CD4-positive, CD25-positive, alpha-beta regulatory T cell (primary cell): ENCODE data around the gene USP1. TPM values are rescaled to one million over a fixed set of nuclear protein-coding genes. Genes with fewer than 3 reads are reported as not detected.

ENCODE experiments used
- ATAC-seq, 2 donors: fragments of 150-1000 bp; cut with Tn5 transposase; one replicate each; pipeline ENCODE4 v1.10.0; 2021; ENCODE audit warnings: low read depth in 2 of 2, moderate number of reproducible peaks in 2 of 2, moderate library complexity in 1 of 2
- DNase-seq, 3 donors: peaks; one replicate each; pipeline versions ENCODE4 v3.0.0 to v3.0.0-alpha.2; 2012 to 2022; ENCODE audit warnings: mixed read lengths in 1 of 3
- H3K27ac ChIP-seq: one replicate; pipeline ENCODE4 v1.7.0; 2013; ENCODE audit warnings: mild to moderate bottlenecking, low read length; ENCODE audit not compliant: insufficient read depth, poor library complexity, severe bottlenecking
- H3K27me3 ChIP-seq: one replicate; pipeline ENCODE4 v1.7.0; 2013; ENCODE audit warnings: low read length; ENCODE audit not compliant: control insufficient read depth, insufficient read depth
- H3K36me3 ChIP-seq: one replicate; pipeline ENCODE4 v1.7.0; 2013; ENCODE audit warnings: mild to moderate bottlenecking, low read length, moderate library complexity; ENCODE audit not compliant: control insufficient read depth, insufficient read depth
- H3K4me1 ChIP-seq: 2 replicates; pipeline ENCODE4 v1.7.0; 2013; ENCODE audit warnings: mild to moderate bottlenecking, low read length; ENCODE audit not compliant: insufficient read depth, control insufficient read depth, poor library complexity, severe bottlenecking
- H3K4me3 ChIP-seq: one replicate; pipeline ENCODE4 v1.7.0; 2013; ENCODE audit warnings: low read depth, mild to moderate bottlenecking, low read length, moderate library complexity
- H3K9me3 ChIP-seq, 2 experiments: 1 replicate in 1 of 2; 2 replicates in 1 of 2; pipeline ENCODE4 v1.7.0; 2013; ENCODE audit warnings: low read length in 2 of 2, mild to moderate bottlenecking in 1 of 2, moderate library complexity in 1 of 2; ENCODE audit not compliant: control insufficient read depth in 2 of 2
- H3K27ac Mint-ChIP-seq, 3 donors: one replicate each; pipeline ENCODE4 v1.8.0; 2020 to 2022; ENCODE audit warnings: mild to moderate bottlenecking in 3 of 3, mixed read lengths in 3 of 3, moderate library complexity in 2 of 3
- H3K27me3 Mint-ChIP-seq: one replicate; pipeline ENCODE4 v1.8.0; 2022; ENCODE audit warnings: mild to moderate bottlenecking, mixed read lengths
- H3K36me3 Mint-ChIP-seq: one replicate; pipeline ENCODE4 v1.8.0; 2020; ENCODE audit warnings: mixed read lengths
- H3K4me1 Mint-ChIP-seq, 4 donors: one replicate each; pipeline ENCODE4 v1.8.0; 2020 to 2022; ENCODE audit warnings: mixed read lengths in 4 of 4, mild to moderate bottlenecking in 1 of 4
- H3K4me3 Mint-ChIP-seq, 4 donors: one replicate each; pipeline ENCODE4 v1.8.0; 2020 to 2022; ENCODE audit warnings: mild to moderate bottlenecking in 4 of 4, mixed read lengths in 4 of 4, moderate library complexity in 3 of 4
- H3K9me3 Mint-ChIP-seq, 7 donors: one replicate each; pipeline ENCODE4 v1.8.0; 2020 to 2022; ENCODE audit warnings: mixed read lengths in 7 of 7, mild to moderate bottlenecking in 3 of 7, moderate library complexity in 2 of 7
- polyA plus RNA-seq, 4 donors: library from polyadenylated mRNA; unstranded; fragments of 300-500 nt; fragmentation: Illumina TruSeq; gene quantifications; one replicate each; pipeline ENCODE4 v1.2.3, GENCODE V29; 2021
- total RNA-seq: library from RNA; stranded (reverse); gene quantifications from one replicate; pipeline ENCODE4 v1.2.3, GENCODE V29; 2022

Gene USP1
- total and polyA plus RNA-seq, 5 donors from 2014 or later, result 33.9 to 37.1 (median 36.5) TPM

DNA sequence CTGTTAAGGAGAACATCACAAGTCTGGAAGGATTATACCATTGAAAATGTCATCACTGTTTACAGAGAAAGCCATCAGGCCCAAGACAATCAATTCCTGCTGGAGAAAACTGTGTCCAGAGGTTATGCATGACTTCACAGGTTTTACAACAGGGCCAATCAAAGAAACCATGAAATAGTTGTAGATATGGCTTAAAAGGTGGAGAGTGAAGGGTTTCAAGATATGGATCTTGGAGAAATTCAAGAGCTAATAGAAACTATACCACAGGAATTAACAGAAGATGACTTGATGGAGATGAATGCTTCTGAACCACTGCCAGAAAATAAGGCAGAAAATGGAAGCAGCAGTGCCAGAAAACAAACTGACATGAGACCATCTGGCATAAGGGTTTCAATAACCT, 30.2 kb downstream of the USP1 start:
- Mint-ChIP-seq H3K36me3 (peaks cover 39% of the 10 kb centered on the region), H3K27me3 (no peaks in the 10 kb centered on the region), H3K9me3 (no peaks in the 10 kb centered on the region), H3K4me3 (no peak overlapping the region), H3K4me1 (peaks cover 0 to 3% (median 0%) of the 10 kb centered on the region in 4 donors), H3K27ac (no peak overlapping the region)
- no peak overlapping the region for H3K4me3 ChIP-seq
- no peaks in the 10 kb centered on the region for H3K9me3 ChIP-seq
- no peak for DNase-seq
- no peaks in the 10 kb centered on the region for H3K36me3 ChIP-seq
- H3K4me1 ChIP-seq, result no peaks in the 10 kb centered on the region
- no peaks in the 10 kb centered on the region for H3K27me3 ChIP-seq
- H3K27ac ChIP-seq, result no peak overlapping the region
- no peak for ATAC-seq

DNA sequence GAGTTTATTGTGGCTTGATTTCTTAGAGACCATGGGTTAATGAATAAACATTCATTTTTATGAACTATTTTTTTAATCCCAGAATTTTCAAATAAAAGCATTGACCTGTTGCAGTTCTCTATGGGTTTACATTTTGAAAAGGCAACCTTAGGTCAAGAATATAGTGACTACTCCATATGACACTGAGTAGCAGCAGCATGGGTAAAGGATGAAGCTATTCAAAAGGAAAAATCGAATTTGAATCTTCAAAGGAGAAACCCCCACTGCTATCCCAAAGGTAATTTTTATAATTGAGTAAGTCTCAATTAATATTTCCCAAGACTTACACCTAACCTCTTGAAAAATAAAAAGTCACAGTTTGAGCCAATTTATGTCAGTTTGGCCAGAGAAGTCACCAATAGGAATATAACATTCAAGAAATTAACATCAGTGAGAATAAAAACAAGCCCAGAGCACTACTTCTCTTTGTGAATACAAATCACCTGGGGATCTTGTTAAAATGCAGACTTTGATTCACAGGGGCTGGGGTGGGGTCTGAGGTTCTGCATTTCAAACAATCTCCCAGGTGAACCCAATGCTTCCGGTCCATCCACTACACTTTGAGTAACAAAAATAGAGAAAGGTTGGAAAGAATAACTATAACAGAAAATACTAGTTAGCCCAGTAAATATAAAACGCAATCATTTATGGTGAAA, 39.8 kb downstream of the USP1 start:
- ATAC-seq, result no peak
- no peak overlapping the region for H3K27ac Mint-ChIP-seq
- peaks cover 0 to 3% (median 0%) of the 10 kb centered on the region in 4 donors for H3K4me1 Mint-ChIP-seq

DNA sequence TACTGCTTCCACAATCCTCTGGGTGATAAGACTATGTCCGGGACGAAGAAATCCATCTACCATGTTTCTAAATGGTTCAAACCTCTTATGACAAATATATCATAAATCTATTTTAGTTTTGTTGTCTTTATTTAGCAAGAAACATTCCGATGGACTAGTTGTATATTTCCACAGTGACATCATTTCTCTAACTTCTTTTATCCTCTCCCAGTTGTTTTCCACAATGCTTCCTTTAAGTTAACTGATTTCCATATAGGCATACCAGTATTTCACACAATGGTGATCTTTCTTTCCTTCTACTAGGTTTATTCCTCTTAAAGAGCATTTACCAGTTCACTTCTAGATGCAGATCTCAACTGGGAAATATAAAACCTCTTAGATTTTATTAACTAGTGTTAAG, 44.8 kb downstream of the USP1 start:
- Mint-ChIP-seq H3K9me3 (peaks cover 0 to 1% (median 0%) of the 10 kb centered on the region in 7 donors), H3K4me3 (no peak overlapping the region)
- no peak overlapping the region for H3K4me3 ChIP-seq

More for the DNA sequence above, 39.8 kb downstream of the USP1 start:
- H3K36me3 ChIP-seq, result no peaks in the 10 kb centered on the region
- H3K27me3 ChIP-seq, result no peaks in the 10 kb centered on the region
- H3K27ac ChIP-seq, result no peak overlapping the region
- H3K4me3 ChIP-seq, result no peak overlapping the region
- Mint-ChIP-seq H3K9me3 (no peaks in the 10 kb centered on the region), H3K4me3 (no peak overlapping the region), H3K27me3 (no peaks in the 10 kb centered on the region), H3K36me3 (peaks cover 25% of the 10 kb centered on the region)
- H3K9me3 ChIP-seq, result no peaks in the 10 kb centered on the region
- no peaks in the 10 kb centered on the region for H3K4me1 ChIP-seq
- DNase-seq, result no peak

DNA sequence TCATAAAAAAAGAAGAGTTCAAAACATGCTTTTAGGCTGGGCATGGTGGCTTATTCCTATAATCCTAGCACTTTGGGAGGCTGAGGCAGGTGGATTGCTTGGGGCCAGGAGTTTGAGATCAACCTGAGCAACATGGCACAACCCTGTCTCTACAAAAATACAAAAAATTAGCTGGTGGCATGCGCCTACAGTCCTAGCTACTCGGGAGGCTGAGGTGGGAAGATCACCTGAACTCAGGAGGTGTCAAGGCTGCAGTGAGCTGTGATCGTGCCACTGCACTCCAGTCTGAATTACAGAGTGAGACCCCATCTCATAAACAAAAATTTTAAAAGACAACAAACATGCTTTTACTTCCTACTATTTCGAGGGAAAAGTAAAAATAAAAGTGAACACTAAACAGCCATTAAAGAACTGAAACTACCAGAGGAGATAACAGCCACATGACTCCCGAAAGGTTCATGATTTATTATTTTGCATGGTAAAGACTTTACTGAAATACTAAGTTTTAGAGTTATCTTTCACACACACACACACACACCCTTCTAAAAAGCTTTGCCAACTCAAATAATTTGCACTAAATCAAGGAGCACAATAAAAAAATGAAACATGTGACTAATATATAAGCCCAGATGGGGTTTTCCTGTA, 48.1 kb downstream of the USP1 start:
- Mint-ChIP-seq H3K36me3 (peaks cover 7% of the 10 kb centered on the region), H3K4me3 (no peak overlapping the region), H3K4me1 (peaks cover 0 to 6% (median 0%) of the 10 kb centered on the region in 4 donors), H3K27me3 (no peaks in the 10 kb centered on the region), H3K9me3 (peaks cover 0 to 1% (median 0%) of the 10 kb centered on the region in 7 donors), H3K27ac (no peak overlapping the region)
- no peaks in the 10 kb centered on the region for H3K4me1 ChIP-seq
- DNase-seq, result no peak
- H3K27ac ChIP-seq, result no peak overlapping the region
- H3K4me3 ChIP-seq, result no peak overlapping the region
- no peak for ATAC-seq
- H3K27me3 ChIP-seq, result no peaks in the 10 kb centered on the region
- H3K9me3 ChIP-seq, result no peaks in the 10 kb centered on the region
- H3K36me3 ChIP-seq, result no peaks in the 10 kb centered on the region

More for the DNA sequence above, 44.8 kb downstream of the USP1 start:
- H3K4me1 Mint-ChIP-seq, result peaks cover 0 to 6% (median 0%) of the 10 kb centered on the region in 4 donors
- H3K36me3 ChIP-seq, result no peaks in the 10 kb centered on the region
- no peaks in the 10 kb centered on the region for H3K4me1 ChIP-seq
- H3K27ac ChIP-seq, result no peak overlapping the region
- peaks cover 7% of the 10 kb centered on the region for H3K36me3 Mint-ChIP-seq
- DNase-seq (no peak), ATAC-seq (no peak)
- H3K9me3 ChIP-seq, result no peaks in the 10 kb centered on the region
- H3K27me3 ChIP-seq, result no peaks in the 10 kb centered on the region
- H3K27ac Mint-ChIP-seq, result no peak overlapping the region
- H3K27me3 Mint-ChIP-seq, result no peaks in the 10 kb centered on the region

DNA sequence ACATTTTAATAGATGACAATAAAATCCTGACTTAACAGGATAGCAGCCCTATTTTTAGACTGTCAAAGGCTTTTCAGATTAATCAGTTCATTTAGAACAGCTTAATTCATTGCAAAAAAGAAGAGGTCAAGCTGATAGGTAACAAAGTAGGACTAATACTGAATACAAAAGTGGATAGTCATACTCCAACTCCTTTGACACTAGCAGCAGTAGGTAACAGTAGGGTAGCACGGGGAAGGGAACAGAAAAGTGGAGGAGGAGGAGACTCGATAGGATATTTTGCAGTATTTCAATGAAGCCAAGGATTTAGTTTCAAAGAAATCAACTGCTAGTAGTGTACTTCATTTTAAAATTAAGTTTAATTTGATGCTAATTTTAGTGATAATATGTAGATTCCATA, 51.1 kb downstream of the USP1 start:
- H3K4me3 ChIP-seq, result no peak overlapping the region
- H3K9me3 Mint-ChIP-seq, result no peaks in the 10 kb centered on the region
- DNase-seq, result no peak
- H3K9me3 ChIP-seq, result no peaks in the 10 kb centered on the region
- no peaks in the 10 kb centered on the region for H3K27me3 ChIP-seq
- H3K4me3 Mint-ChIP-seq, result no peak overlapping the region
- no peak for ATAC-seq
- H3K36me3 ChIP-seq, result no peaks in the 10 kb centered on the region
- H3K36me3 Mint-ChIP-seq, result peaks cover 8% of the 10 kb centered on the region
- H3K27ac ChIP-seq, result no peak overlapping the region
- H3K27me3 Mint-ChIP-seq, result no peaks in the 10 kb centered on the region
- H3K4me1 Mint-ChIP-seq, result no peaks in the 10 kb centered on the region
- no peak overlapping the region for H3K27ac Mint-ChIP-seq
- no peaks in the 10 kb centered on the region for H3K4me1 ChIP-seq

DNA sequence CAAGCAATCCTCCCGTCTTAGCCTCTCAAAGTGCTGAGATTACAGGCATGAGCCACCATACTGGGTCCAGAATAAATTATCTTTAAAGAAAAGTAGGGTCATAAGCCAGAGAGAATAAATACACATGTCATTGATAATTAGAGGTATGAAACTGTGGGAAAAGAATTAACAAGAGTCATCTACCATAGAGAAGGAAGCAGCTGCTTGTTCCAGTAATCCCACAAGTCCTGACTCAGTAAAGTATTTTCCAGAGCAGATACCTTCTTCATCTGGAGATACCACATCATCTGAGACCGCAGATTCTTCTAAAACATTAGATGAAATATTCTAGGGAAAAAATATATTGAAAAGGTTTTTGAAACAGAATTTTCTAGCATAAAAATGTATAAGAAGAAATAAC, 55.7 kb downstream of the USP1 start:
- H3K9me3 Mint-ChIP-seq, result no peaks in the 10 kb centered on the region
- DNase-seq, result no peak
- Histone ChIP-seq H3K4me1 (no peaks in the 10 kb centered on the region), H3K36me3 (no peaks in the 10 kb centered on the region), H3K27me3 (no peaks in the 10 kb centered on the region), H3K9me3 (no peaks in the 10 kb centered on the region), H3K4me3 (no peak overlapping the region), H3K27ac (no peak overlapping the region)
- peaks cover 4% of the 10 kb centered on the region for H3K36me3 Mint-ChIP-seq
- H3K4me1 Mint-ChIP-seq, result no peaks in the 10 kb centered on the region
- H3K27ac Mint-ChIP-seq, result no peak overlapping the region
- no peak overlapping the region for H3K4me3 Mint-ChIP-seq
- ATAC-seq, result no peak
- H3K27me3 Mint-ChIP-seq, result peaks cover 3% of the 10 kb centered on the region

DNA sequence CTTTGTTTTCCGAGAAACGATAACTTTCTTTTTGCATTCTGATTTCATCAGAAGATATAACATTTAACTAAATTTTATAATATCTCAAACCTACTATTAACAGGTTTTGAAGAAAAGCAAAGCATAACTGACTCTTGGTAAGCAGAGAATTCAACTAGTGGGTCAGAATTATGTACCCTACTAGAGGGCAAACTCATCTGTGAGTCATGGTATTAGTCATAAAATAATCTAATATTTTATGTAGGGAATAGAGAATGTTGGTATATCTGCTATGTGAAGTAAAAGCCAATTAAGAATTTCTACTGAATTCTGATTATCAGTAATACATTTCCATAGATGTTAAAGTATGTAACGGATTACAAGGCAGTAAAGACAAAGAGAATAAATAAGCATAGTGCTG, 56.8 kb downstream of the USP1 start:
- H3K4me1 ChIP-seq, result no peaks in the 10 kb centered on the region
- no peak overlapping the region for H3K4me3 ChIP-seq
- H3K27ac Mint-ChIP-seq, result no peak overlapping the region
- ATAC-seq (no peak), DNase-seq (no peak)
- no peak overlapping the region for H3K27ac ChIP-seq
- no peaks in the 10 kb centered on the region for H3K36me3 ChIP-seq
- peaks cover 4% of the 10 kb centered on the region for H3K36me3 Mint-ChIP-seq
- H3K27me3 ChIP-seq, result no peaks in the 10 kb centered on the region
- peaks cover 5% of the 10 kb centered on the region for H3K27me3 Mint-ChIP-seq
- no peak overlapping the region for H3K4me3 Mint-ChIP-seq
- H3K4me1 Mint-ChIP-seq, result no peaks in the 10 kb centered on the region
- H3K9me3 ChIP-seq, result no peaks in the 10 kb centered on the region
- peaks cover 0 to 2% (median 0%) of the 10 kb centered on the region in 7 donors for H3K9me3 Mint-ChIP-seq

DNA sequence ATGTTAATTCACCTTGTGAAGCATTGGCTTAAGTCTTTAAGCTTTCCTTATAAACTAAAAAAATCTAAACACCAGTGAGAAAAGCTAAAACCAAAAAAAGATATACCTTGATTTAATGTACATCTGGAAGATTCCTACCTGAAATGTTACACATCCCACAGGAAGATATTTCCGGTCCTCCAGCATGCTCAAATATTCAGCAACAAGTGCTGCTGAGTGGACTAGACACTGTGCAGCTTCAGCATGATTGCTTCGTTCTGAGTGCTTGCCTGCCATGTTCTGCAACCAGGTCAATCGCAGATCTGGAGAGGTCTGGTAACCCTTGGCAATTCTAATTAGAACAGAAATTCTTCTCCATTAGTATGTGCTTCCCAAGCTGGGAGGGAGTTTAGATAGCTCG, 57.3 kb downstream of the USP1 start:
- Mint-ChIP-seq H3K27ac (no peak overlapping the region), H3K4me1 (no peaks in the 10 kb centered on the region), H3K36me3 (peaks cover 4% of the 10 kb centered on the region), H3K27me3 (peaks cover 5% of the 10 kb centered on the region), H3K9me3 (peaks cover 0 to 2% (median 0%) of the 10 kb centered on the region in 7 donors), H3K4me3 (no peak overlapping the region)
- H3K36me3 ChIP-seq, result no peaks in the 10 kb centered on the region
- no peak overlapping the region for H3K4me3 ChIP-seq
- H3K27ac ChIP-seq, result no peak overlapping the region
- H3K27me3 ChIP-seq, result no peaks in the 10 kb centered on the region
- no peaks in the 10 kb centered on the region for H3K9me3 ChIP-seq
- ATAC-seq (no peak), DNase-seq (no peak)
- no peaks in the 10 kb centered on the region for H3K4me1 ChIP-seq
